Measurements from ENCODE around the gene SHISA2.
"Not testable (repeated sequence)": the region's sequence is repeated elsewhere in the genome, so short reads cannot be mapped to it uniquely, and the experiment has no call there.

SHISA2 gene

GRCh38 chr13:26051657-26052311 lies at the start of gene SHISA2:
Gene SHISA2 (minus strand): TSS chr13:26052016. CDS start chr13:26050975, 1,041 bp downstream.
- no peaks in the 10 kb centered on the region for H3K9me3 ChIP-seq (ENCODE audit: control insufficient read depth, low read length)
- H3K4me3 ChIP-seq (ENCODE audit: low read length), result peak within 1 kb of the TSS; percentile 14
- H3K27me3 ChIP-seq (ENCODE audit: control insufficient read depth, insufficient read depth, low read length), result peaks cover 33% of the 10 kb centered on the region
- H3K4me1 ChIP-seq (ENCODE audit: control insufficient read depth, insufficient read depth, low read length), result peaks cover 19% of the 10 kb centered on the region
- H3K36me3 ChIP-seq (ENCODE audit: control insufficient read depth, insufficient read depth, low read length), result no peaks in the 10 kb centered on the region
- peak within 1 kb of the TSS; percentile 5 for H3K9ac ChIP-seq (ENCODE audit: low read length)

DNA sequence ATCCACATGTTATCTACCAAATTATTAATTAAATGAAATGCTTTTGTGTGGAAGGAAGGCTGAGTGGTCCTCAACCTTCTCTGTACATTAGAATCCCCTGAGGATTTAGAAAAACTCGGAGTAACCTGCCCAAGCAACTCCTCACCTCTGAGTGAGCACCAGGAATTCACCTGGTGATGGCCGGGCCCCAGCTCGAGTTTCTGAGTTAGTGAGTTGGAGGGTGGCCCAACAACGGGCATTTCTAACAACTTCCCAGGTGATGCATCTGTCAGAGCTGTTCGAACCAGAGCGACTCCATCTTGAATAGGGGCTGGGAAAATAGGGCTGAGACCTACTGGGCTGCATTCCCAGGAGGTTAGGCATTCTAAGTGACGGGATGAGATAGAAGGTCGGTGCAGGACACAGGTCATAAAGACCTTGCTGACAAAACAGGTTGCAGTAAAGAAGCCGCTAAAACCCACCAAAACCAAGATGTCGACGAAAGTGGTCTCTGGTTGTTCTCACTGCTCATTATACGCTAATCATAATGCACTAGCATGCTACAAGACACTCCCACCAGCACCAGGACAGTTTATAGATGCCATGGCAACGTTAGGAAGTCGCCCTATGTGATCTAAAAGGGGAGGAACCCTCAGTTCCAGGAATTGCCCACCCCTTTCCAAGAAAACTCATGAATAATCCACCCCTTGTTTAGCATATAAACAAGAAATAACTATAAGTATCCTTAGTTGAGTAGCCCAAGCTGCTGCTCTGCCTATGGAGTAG lies 44.2 kb upstream of the SHISA2 start:
- H3K9me3 ChIP-seq (ENCODE audit: control insufficient read depth, low read length), result no peaks in the 10 kb centered on the region
- no peak overlapping the region for H3K9ac ChIP-seq (ENCODE audit: low read length)
- H3K4me3 ChIP-seq (ENCODE audit: low read length), result no peak overlapping the region
- H3K4me1 ChIP-seq (ENCODE audit: control insufficient read depth, insufficient read depth, low read length), result no peaks in the 10 kb centered on the region
- H3K27me3 ChIP-seq (ENCODE audit: control insufficient read depth, insufficient read depth, low read length), result no peaks in the 10 kb centered on the region
- no peaks in the 10 kb centered on the region for H3K36me3 ChIP-seq (ENCODE audit: control insufficient read depth, insufficient read depth, low read length)

GRCh38 chr13:26095338-26095737 lies 43.5 kb upstream of the SHISA2 start:
- Histone ChIP-seq H3K36me3 (ENCODE audit: control insufficient read depth, insufficient read depth, low read length) (no peaks in the 10 kb centered on the region), H3K4me1 (ENCODE audit: control insufficient read depth, insufficient read depth, low read length) (no peaks in the 10 kb centered on the region), H3K9ac (ENCODE audit: low read length) (no peak overlapping the region), H3K27me3 (ENCODE audit: control insufficient read depth, insufficient read depth, low read length) (no peaks in the 10 kb centered on the region), H3K4me3 (ENCODE audit: low read length) (no peak overlapping the region), H3K9me3 (ENCODE audit: control insufficient read depth, low read length) (no peaks in the 10 kb centered on the region)

- not testable (repeated sequence) for H3K27me3 ChIP-seq (ENCODE audit: control insufficient read depth, insufficient read depth, low read length); H3K4me3 ChIP-seq (ENCODE audit: low read length); H3K4me1 ChIP-seq (ENCODE audit: control insufficient read depth, insufficient read depth, low read length); H3K9me3 ChIP-seq (ENCODE audit: control insufficient read depth, low read length); H3K9ac ChIP-seq (ENCODE audit: low read length); H3K36me3 ChIP-seq (ENCODE audit: control insufficient read depth, insufficient read depth, low read length)
Measured at GRCh38 chr13:26076821-26077220, 25.0 kb upstream of the SHISA2 start.

DNA sequence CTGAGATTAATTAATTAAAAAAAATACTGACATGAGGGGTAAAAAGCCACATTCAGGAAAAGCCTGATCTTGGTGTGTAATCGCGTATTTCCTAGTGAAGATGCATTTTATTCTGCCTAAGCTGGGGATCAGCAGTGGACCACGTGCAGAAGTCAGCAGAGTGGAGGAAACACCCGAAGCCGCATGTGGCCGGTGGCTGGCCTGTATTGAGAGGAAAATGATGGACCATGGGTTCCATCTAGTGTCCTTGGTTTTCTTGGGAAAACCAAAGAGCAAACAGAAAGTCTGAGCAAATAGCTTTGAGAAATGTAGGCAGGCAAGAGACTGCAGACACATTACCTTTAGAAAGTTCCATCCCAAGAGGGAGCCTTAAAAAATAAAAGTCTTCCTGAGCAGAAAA lies 23.7 kb upstream of the SHISA2 start:
- Histone ChIP-seq H3K4me1 (ENCODE audit: control insufficient read depth, insufficient read depth, low read length) (no peaks in the 10 kb centered on the region), H3K9ac (ENCODE audit: low read length) (no peak overlapping the region), H3K27me3 (ENCODE audit: control insufficient read depth, insufficient read depth, low read length) (no peaks in the 10 kb centered on the region), H3K4me3 (ENCODE audit: low read length) (no peak overlapping the region), H3K9me3 (ENCODE audit: control insufficient read depth, low read length) (no peaks in the 10 kb centered on the region), H3K36me3 (ENCODE audit: control insufficient read depth, insufficient read depth, low read length) (no peaks in the 10 kb centered on the region)

- Histone ChIP-seq H3K9ac (ENCODE audit: low read length) (no peak overlapping the region), H3K4me3 (ENCODE audit: low read length) (no peak overlapping the region), H3K27me3 (ENCODE audit: control insufficient read depth, insufficient read depth, low read length) (no peaks in the 10 kb centered on the region), H3K4me1 (ENCODE audit: control insufficient read depth, insufficient read depth, low read length) (no peaks in the 10 kb centered on the region), H3K36me3 (ENCODE audit: control insufficient read depth, insufficient read depth, low read length) (no peaks in the 10 kb centered on the region), H3K9me3 (ENCODE audit: control insufficient read depth, low read length) (no peaks in the 10 kb centered on the region)
Measured at GRCh38 chr13:26074706-26075105, 22.9 kb upstream of the SHISA2 start.

GRCh38 chr13:26072335-26072734 lies 20.5 kb upstream of the SHISA2 start:
- not testable (repeated sequence) for H3K9ac ChIP-seq (ENCODE audit: low read length); H3K36me3 ChIP-seq (ENCODE audit: control insufficient read depth, insufficient read depth, low read length); H3K9me3 ChIP-seq (ENCODE audit: control insufficient read depth, low read length); H3K4me3 ChIP-seq (ENCODE audit: low read length); H3K4me1 ChIP-seq (ENCODE audit: control insufficient read depth, insufficient read depth, low read length); H3K27me3 ChIP-seq (ENCODE audit: control insufficient read depth, insufficient read depth, low read length)

- Histone ChIP-seq H3K4me1 (ENCODE audit: control insufficient read depth, insufficient read depth, low read length) (no peaks in the 10 kb centered on the region), H3K36me3 (ENCODE audit: control insufficient read depth, insufficient read depth, low read length) (no peaks in the 10 kb centered on the region), H3K4me3 (ENCODE audit: low read length) (no peak overlapping the region), H3K27me3 (ENCODE audit: control insufficient read depth, insufficient read depth, low read length) (no peaks in the 10 kb centered on the region), H3K9me3 (ENCODE audit: control insufficient read depth, low read length) (no peaks in the 10 kb centered on the region), H3K9ac (ENCODE audit: low read length) (no peak overlapping the region)
Measured at GRCh38 chr13:26071691-26072090, 19.9 kb upstream of the SHISA2 start.

- H3K9ac ChIP-seq (ENCODE audit: low read length); H3K27me3 ChIP-seq (ENCODE audit: control insufficient read depth, insufficient read depth, low read length); H3K4me3 ChIP-seq (ENCODE audit: low read length); H3K4me1 ChIP-seq (ENCODE audit: control insufficient read depth, insufficient read depth, low read length); H3K9me3 ChIP-seq (ENCODE audit: control insufficient read depth, low read length); H3K36me3 ChIP-seq (ENCODE audit: control insufficient read depth, insufficient read depth, low read length): not testable (repeated sequence)
Measured at GRCh38 chr13:26069642-26070041, 17.8 kb upstream of the SHISA2 start.

- not testable (repeated sequence) for H3K9ac ChIP-seq (ENCODE audit: low read length); H3K4me1 ChIP-seq (ENCODE audit: control insufficient read depth, insufficient read depth, low read length); H3K9me3 ChIP-seq (ENCODE audit: control insufficient read depth, low read length); H3K4me3 ChIP-seq (ENCODE audit: low read length); H3K27me3 ChIP-seq (ENCODE audit: control insufficient read depth, insufficient read depth, low read length); H3K36me3 ChIP-seq (ENCODE audit: control insufficient read depth, insufficient read depth, low read length)
Measured at GRCh38 chr13:26068372-26068771, 16.6 kb upstream of the SHISA2 start.

GRCh38 chr13:26067601-26068000 lies 15.8 kb upstream of the SHISA2 start:
- H3K36me3 ChIP-seq (ENCODE audit: control insufficient read depth, insufficient read depth, low read length), result no peaks in the 10 kb centered on the region
- H3K4me1 ChIP-seq (ENCODE audit: control insufficient read depth, insufficient read depth, low read length), result no peaks in the 10 kb centered on the region
- H3K4me3 ChIP-seq (ENCODE audit: low read length), result no peak overlapping the region
- H3K27me3 ChIP-seq (ENCODE audit: control insufficient read depth, insufficient read depth, low read length), result no peaks in the 10 kb centered on the region
- H3K9ac ChIP-seq (ENCODE audit: low read length), result no peak overlapping the region
- no peaks in the 10 kb centered on the region for H3K9me3 ChIP-seq (ENCODE audit: control insufficient read depth, low read length)

DNA sequence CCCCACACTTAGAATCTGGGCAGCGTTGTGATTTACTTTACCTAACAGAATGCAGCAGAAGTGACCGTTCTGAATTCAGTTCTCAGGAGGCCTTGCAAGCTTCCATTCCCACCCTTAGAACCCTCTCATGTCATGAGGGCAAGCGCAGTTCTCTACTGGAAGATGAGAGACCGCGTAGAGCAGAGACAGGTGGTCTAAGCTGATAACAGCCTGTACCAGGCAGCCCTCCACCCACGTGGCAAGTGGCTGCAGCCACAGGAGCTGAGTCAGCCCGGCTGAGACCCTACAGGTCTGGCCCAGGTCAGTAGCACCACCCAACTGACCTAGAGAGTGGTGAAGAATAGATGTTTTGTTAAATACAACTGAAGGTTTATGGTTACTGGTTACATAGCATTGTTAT lies 14.7 kb upstream of the SHISA2 start:
- not testable (repeated sequence) for H3K4me1 ChIP-seq (ENCODE audit: control insufficient read depth, insufficient read depth, low read length); H3K9me3 ChIP-seq (ENCODE audit: control insufficient read depth, low read length); H3K27me3 ChIP-seq (ENCODE audit: control insufficient read depth, insufficient read depth, low read length); H3K9ac ChIP-seq (ENCODE audit: low read length); H3K4me3 ChIP-seq (ENCODE audit: low read length); H3K36me3 ChIP-seq (ENCODE audit: control insufficient read depth, insufficient read depth, low read length)

Data from mucosa of stomach (tissue), 1 donor.